ENCODE results near the gene MCEMP1. TPM values are rescaled to one million over a fixed set of nuclear protein-coding genes. Genes with fewer than 3 reads are reported as not detected.

The MCEMP1 gene
- polyA plus RNA-seq, 3 donors: 79.4 to 122 (median 104) TPM

DNA sequence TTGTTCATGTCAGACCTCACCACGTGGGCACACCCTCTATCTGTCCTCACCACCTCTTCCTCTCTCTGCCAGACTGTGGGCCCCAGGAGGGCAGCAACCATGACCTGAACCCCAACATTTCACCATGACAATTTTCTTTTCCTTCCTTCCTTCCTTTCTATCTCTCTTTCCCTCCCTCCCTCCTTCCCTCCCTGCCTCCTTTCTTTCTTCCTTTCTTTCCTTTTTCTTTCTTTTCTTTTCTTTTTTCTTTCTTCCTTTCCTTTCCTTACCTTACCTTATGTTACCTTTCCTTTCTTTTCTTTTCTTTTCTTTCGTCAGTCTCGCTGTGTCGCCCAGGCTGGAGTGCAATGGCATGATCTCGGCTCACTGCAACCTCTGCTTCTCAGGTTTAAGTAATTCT is 33.7 kb downstream of the MCEMP1 start:
- H4K20me1 ChIP-seq (ENCODE audit: insufficient read depth, low read length): no peaks in the 10 kb centered on the region
- peaks cover 64% of the 10 kb centered on the region for H3K4me1 Mint-ChIP-seq
- no peak overlapping the region for H3K4me3 ChIP-seq (replicated peaks in 1 of 3; ENCODE audit: low read depth in 2 of 3, low read length in 3 of 3)

GRCh38 chr19:7715671-7716070 is 38.8 kb downstream of the MCEMP1 start:
- Mint-ChIP-seq H3K36me3 (peaks cover 0 to 7% of the 10 kb centered on the region in 2 donors), H3K4me3 (no peak overlapping the region), H3K27ac (peak overlapping the region; percentile 95 to 99 (median 98)), H3K9me3 (peaks cover 3 to 14% (median 9%) of the 10 kb centered on the region in 7 donors), H3K27me3 (ENCODE audit: low read depth in 3 of 3) (peaks cover 0 to 4% (median 0%) of the 10 kb centered on the region in 3 donors), H3K4me1 (peaks cover 40% of the 10 kb centered on the region)
- Histone ChIP-seq H3K27ac (ENCODE audit: low read depth in 1 of 2, low read length in 2 of 2) (peak overlapping the region in 1 of 2 donors; percentile 83), H4K20me1 (ENCODE audit: insufficient read depth, low read length) (no peaks in the 10 kb centered on the region), H2AFZ (ENCODE audit: insufficient read depth, low read depth, low read length, poor library complexity, severe bottlenecking) (no peak overlapping the region), H3K9ac (ENCODE audit: insufficient read depth, low read length, poor library complexity, severe bottlenecking) (no peak overlapping the region), H3K4me2 (replicated peaks; ENCODE audit: extremely low read depth, low read length, poor library complexity, severe bottlenecking) (no peak overlapping the region), H3K4me3 (replicated peaks in 1 of 3; ENCODE audit: low read depth in 2 of 3, low read length in 3 of 3) (no peak overlapping the region), H3K27me3 (ENCODE audit: control insufficient read depth in 2 of 2, insufficient read depth in 2 of 2, low read length in 2 of 2) (no peaks in the 10 kb centered on the region), H3K36me3 (replicated peaks in 1 of 2; ENCODE audit: control insufficient read depth in 1 of 2, insufficient read depth in 2 of 2, low read length in 2 of 2) (no peaks in the 10 kb centered on the region), H3K79me2 (ENCODE audit: insufficient read depth, low read length) (no peaks in the 10 kb centered on the region), H3K9me3 (replicated peaks in 1 of 2; ENCODE audit: control insufficient read depth in 1 of 2, insufficient read depth in 1 of 2, low read length in 2 of 2) (peaks cover 6 to 7% of the 10 kb centered on the region in 2 donors), H3K4me1 (ENCODE audit: control insufficient read depth in 1 of 2, insufficient read depth in 2 of 2, low read length in 2 of 2) (peaks cover 45 to 49% of the 10 kb centered on the region in 2 donors)
- intact Hi-C loops (cut with micrococcal nuclease): no loop called here
- TF ChIP-seq CTCF (IDR thresholded peaks at IDR 0.05): no peak
- DNase-seq: no peak
- no CpG with 5 or more reads among the region's 1 CpG for WGBS (ENCODE audit: insufficient coverage)

More for the DNA sequence above, 33.7 kb downstream of the MCEMP1 start:
- DNase-seq: no peak
- Mint-ChIP-seq H3K27me3 (ENCODE audit: low read depth in 3 of 3) (peaks cover 0 to 4% (median 4%) of the 10 kb centered on the region in 3 donors), H3K36me3 (peaks cover 0 to 3% of the 10 kb centered on the region in 2 donors), H3K9me3 (peaks cover 0 to 2% (median 0%) of the 10 kb centered on the region in 7 donors), H3K27ac (peak overlapping the region; percentile 2 to 83 (median 77)), H3K4me3 (peak overlapping the region in 1 of 2 donors; percentile 51)
- peak overlapping the region; percentile 46 for H2AFZ ChIP-seq (ENCODE audit: insufficient read depth, low read depth, low read length, poor library complexity, severe bottlenecking)
- no peaks in the 10 kb centered on the region for H3K9me3 ChIP-seq (replicated peaks in 1 of 2; ENCODE audit: control insufficient read depth in 1 of 2, insufficient read depth in 1 of 2, low read length in 2 of 2)
- no peaks in the 10 kb centered on the region for H3K79me2 ChIP-seq (ENCODE audit: insufficient read depth, low read length)
- H3K27ac ChIP-seq (ENCODE audit: low read depth in 1 of 2, low read length in 2 of 2): peak overlapping the region; percentile 16 to 54
- no peak overlapping the region for H3K9ac ChIP-seq (ENCODE audit: insufficient read depth, low read length, poor library complexity, severe bottlenecking)
- WGBS (ENCODE audit: insufficient coverage): 50% methylated on average over 2 of the region's 5 CpGs
- intact Hi-C loops (cut with micrococcal nuclease): no loop called here
- no peak overlapping the region for H3K4me2 ChIP-seq (replicated peaks; ENCODE audit: extremely low read depth, low read length, poor library complexity, severe bottlenecking)
- no peaks in the 10 kb centered on the region for H3K27me3 ChIP-seq (ENCODE audit: control insufficient read depth in 2 of 2, insufficient read depth in 2 of 2, low read length in 2 of 2)
- H3K4me1 ChIP-seq (ENCODE audit: control insufficient read depth in 1 of 2, insufficient read depth in 2 of 2, low read length in 2 of 2): peaks cover 76% of the 10 kb centered on the region in 2 donors
- no peaks in the 10 kb centered on the region for H3K36me3 ChIP-seq (replicated peaks in 1 of 2; ENCODE audit: control insufficient read depth in 1 of 2, insufficient read depth in 2 of 2, low read length in 2 of 2)
- TF ChIP-seq CTCF (IDR thresholded peaks at IDR 0.05): no peak
